ENCODE data around the gene UNC5B.

DNA sequence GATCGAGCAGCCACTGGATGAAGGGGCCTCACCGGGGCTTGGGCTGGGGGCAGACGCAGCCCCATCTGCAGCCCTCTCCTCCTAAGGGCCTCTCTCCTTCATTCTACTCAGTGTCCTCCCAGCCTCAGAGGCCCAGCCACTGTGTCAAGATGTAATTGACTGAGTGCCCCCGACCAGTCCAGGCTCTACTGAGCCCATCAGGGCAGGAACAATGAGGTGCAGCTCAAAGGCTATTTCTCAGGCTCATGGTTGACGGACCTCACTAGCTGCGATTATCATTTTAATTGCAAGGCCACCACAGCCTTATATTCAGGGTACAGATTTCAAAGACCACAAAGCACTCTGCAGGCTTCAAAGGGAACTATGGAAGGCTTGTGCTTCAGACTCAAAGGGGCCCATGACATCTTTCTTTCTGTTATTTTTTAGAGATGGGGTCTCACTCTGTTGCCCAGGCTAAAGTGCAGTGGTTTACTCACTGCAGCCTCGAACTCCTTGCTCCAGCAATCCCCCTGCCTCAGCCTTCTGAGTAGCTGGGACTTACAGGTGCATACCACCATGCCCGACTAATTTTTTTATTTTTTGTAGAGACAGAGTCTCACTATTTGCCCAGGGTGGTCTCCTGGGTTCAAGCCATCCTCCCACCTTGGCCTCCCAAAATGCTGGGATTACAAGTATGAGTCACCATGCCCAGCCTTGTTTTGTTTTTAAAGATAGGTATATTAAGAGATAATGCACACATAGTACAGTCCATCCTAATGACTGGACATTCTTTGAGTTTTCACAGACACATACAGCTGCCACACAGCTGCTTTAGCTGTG is 130.4 kb downstream of the UNC5B start:
- TF ChIP-seq, protein P1, sequence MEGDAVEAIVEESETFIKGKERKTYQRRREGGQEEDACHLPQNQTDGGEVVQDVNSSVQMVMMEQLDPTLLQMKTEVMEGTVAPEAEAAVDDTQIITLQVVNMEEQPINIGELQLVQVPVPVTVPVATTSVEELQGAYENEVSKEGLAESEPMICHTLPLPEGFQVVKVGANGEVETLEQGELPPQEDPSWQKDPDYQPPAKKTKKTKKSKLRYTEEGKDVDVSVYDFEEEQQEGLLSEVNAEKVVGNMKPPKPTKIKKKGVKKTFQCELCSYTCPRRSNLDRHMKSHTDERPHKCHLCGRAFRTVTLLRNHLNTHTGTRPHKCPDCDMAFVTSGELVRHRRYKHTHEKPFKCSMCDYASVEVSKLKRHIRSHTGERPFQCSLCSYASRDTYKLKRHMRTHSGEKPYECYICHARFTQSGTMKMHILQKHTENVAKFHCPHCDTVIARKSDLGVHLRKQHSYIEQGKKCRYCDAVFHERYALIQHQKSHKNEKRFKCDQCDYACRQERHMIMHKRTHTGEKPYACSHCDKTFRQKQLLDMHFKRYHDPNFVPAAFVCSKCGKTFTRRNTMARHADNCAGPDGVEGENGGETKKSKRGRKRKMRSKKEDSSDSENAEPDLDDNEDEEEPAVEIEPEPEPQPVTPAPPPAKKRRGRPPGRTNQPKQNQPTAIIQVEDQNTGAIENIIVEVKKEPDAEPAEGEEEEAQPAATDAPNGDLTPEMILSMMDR (IDR thresholded peaks at IDR 0.05 in 8 of 11, conservative IDR thresholded peaks at IDR 0.05 in 3 of 11) = no peak
- no peak for TF ChIP-seq POLR2AphosphoS5 (IDR thresholded peaks at IDR 0.05)
